KOPT-K1 (cell line): ENCODE measurements around the gene CAMSAP3.

Source experiments
- H3K27ac ChIP-seq: fragments of 200-600 bp; sonication (generic); 2 replicates; pipeline ENCODE4 v1.5.1; 2016; ENCODE audit warnings: antibody characterized with exemption, mild to moderate bottlenecking, low read depth, low read length; ENCODE audit not compliant: poor library complexity, severe bottlenecking
- H3K36me3 ChIP-seq: fragments of 200-600 bp; sonication (generic); 2 replicates; pipeline ENCODE4 v1.5.1; 2017; ENCODE audit warnings: antibody characterized with exemption, mild to moderate bottlenecking, low read length, moderate library complexity; ENCODE audit not compliant: insufficient read depth
- H3K9me3 ChIP-seq: fragments of 200-600 bp; sonication (generic); 2 replicates; pipeline ENCODE4 v1.5.1; 2017; ENCODE audit warnings: antibody characterized with exemption, low read length, mild to moderate bottlenecking; ENCODE audit not compliant: insufficient read depth, poor library complexity, severe bottlenecking

The CAMSAP3 gene

DNA sequence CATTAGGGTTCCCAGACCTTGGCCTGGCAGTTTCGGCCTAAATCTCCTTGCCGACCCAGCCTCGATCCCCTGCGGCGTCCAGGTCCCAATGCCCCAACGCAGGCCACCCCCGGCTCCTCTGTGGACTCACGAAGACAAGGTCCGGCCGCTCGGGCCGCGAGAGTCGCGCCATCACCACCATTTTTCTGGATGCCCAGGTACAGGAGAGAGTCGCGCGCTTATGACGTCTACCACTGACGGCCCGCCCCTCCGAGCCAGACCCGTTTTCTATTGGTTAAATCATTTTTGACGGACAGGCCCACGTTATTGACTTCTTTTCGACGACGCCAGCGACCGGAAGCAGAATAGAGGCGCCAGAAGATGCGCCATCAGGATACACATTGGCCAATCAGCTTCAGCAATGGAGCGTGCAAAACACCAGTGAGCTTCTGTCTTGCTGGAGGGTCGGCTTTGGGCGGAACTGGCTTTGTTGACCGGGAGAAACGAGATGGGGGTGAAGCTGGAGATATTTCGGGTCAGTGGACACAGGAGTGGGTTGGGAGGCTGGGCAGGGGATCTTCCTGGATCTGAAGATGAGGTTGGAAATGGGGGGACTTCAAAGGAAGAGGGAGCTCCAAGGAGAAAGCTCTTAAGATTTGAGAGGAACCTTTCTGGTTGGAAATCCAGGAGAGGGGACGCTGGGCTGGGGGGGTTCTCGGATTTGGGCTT, 33.8 kb downstream of the CAMSAP3 start, which contains the start of the genes PET100 and XAB2:
Gene PET100 (plus strand): TSS at position 447 of the 708 bp plus-strand sequence. CDS start 41 bp downstream, at position 488.
Gene XAB2 (minus strand): TSS at position 199 of the 708 bp plus-strand sequence. CDS start 18 bp downstream, at position 181.
- peak within 1 kb of the TSS; percentile 66 for H3K27ac ChIP-seq
- H3K36me3 ChIP-seq, result peaks cover 41% of the 10 kb centered on the region; the same call in 1 of the 2 replicates
- H3K9me3 ChIP-seq, result no peaks in the 10 kb centered on the region

DNA sequence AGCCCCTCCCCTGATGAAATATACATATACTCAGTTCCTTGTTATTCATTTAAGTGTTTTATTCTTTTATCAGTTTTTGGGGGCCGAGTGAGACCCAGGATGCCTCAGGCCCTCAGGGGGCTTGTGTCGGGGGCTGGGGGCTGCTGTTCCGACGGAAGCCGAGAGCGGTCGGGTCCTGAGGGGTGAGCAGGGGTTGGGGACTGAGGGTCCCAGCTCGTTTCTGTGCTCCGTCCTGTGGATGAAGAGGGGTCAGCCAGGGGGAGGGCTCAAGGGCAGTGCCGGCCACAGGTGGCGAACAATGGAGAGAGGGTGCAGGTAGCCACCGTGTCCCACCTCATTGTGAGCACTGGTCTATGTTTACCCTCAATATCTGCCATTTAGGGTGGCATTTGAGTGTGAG, 35.9 kb downstream of the CAMSAP3 start:
- Histone ChIP-seq H3K27ac (no peak overlapping the region), H3K9me3 (no peaks in the 10 kb centered on the region), H3K36me3 (peaks cover 21% of the 10 kb centered on the region; the same call in 1 of the 2 replicates)

DNA sequence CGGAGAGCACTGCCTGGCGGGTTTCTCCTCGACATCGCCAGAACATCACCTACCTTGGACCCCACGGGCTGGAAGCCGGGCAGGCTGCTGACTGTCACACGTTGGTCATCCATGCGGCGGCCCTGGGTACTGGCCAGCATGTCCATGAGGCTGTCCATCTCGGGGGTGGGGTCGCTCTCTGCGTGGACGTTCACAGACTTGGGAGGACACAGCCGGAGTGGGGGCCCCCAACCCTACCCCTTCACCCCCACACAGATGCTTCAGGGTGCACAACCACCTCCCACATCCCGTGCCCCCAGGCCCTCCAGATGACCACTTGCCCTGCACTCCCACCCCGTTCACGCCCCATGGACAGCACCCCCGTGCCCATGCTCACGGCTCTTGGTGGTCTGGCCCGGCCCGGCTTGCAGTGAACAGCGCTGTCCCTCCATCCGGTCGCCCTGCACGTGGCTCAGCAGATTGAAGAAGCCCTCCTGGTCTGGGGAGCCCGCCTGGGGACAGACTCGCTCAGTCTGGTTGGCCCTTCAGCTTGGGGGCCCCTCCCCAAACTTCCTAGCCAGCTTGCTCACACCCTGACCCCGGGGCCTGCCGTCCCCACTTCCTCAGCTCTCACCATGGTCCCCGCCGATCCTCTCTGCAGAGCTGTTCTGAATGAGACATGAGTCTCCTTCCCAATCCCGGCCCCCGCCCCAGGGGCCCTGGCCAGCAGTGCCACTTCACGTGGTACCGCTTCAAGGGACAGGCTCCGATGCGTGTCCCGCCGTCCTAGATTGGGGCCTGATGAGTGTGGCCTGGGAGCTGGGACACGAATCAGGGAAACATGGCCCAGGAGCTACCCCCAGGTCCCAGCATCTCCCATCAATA, 36.9 kb downstream of the CAMSAP3 start:
- no peak overlapping the region for H3K27ac ChIP-seq
- no peaks in the 10 kb centered on the region for H3K9me3 ChIP-seq
- H3K36me3 ChIP-seq, result peaks cover 11% of the 10 kb centered on the region; the same call in 1 of the 2 replicates

DNA sequence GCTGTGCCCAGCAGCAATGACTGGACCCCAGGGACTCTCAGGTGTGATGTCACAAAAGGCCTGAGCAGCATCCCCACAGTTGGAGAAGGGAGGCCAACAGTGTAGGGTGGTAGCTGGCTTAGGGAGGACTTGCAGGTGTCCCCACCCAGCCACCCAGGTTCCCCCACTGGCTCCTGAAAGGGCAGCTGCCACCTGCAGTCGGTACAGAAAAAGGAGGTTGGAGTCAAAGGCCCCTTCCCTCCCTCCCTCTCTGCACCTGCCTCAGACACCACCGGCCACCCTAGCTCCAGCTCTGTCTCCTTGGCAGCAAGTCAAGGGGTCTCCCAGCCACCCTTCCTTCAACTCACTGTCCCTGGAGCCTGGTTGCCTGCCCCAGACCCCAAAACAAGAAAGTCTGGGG, 38.0 kb downstream of the CAMSAP3 start, which contains the start of gene PCP2:
Gene PCP2 (minus strand): TSS at position 22 of the 400 bp plus-strand sequence. CDS start 262 bp downstream, outside the sequence.
- H3K27ac ChIP-seq, result no peak within 1 kb of the TSS
- no peaks in the 10 kb centered on the region for H3K9me3 ChIP-seq
- H3K36me3 ChIP-seq, result peaks cover 10% of the 10 kb centered on the region; the same call in 1 of the 2 replicates

DNA sequence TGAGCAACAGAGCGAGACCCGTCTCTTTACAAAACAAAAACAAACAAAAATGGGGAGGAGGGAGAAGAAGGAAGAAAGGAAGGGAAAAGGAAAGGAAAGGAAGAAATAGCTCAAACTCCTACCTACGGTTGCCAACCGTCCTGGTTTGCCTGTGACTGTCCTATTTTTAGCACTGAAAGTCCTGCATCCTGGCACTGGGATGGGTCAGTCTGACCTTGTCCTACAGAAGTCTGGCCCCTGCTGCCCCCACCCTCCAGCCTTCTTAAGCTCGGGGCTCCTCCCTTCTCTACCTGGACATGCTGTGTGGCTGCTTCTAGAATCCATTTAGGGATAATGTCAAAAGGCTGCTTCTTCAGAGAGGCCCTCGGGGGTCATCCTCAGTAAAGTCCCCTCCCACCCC, 40.0 kb downstream of the CAMSAP3 start:
- Histone ChIP-seq H3K9me3 (no peaks in the 10 kb centered on the region), H3K27ac (no peak overlapping the region), H3K36me3 (peaks cover 19% of the 10 kb centered on the region; the same call in 1 of the 2 replicates)

DNA sequence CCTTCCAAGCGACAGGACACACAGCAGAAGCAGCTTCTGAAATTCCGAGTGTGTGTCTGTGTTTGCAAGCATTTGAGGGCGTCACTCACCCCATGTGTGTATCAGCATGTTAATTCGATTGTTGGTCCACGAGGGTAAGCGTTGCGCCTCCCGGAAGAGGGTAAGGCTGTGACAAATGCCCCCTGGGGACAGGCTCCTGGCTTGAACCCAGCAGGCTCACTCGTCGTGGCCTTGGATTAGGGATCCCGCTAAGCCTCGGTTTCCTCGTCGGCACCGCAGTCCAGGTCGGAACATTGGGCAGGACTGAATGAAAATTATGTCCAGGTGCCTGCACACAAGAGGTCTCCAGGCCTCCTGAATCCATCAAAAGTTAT, 40.6 kb downstream of the CAMSAP3 start:
- H3K27ac ChIP-seq, result no peak overlapping the region
- no peaks in the 10 kb centered on the region for H3K9me3 ChIP-seq
- H3K36me3 ChIP-seq, result peaks cover 19% of the 10 kb centered on the region; the same call in 1 of the 2 replicates

DNA sequence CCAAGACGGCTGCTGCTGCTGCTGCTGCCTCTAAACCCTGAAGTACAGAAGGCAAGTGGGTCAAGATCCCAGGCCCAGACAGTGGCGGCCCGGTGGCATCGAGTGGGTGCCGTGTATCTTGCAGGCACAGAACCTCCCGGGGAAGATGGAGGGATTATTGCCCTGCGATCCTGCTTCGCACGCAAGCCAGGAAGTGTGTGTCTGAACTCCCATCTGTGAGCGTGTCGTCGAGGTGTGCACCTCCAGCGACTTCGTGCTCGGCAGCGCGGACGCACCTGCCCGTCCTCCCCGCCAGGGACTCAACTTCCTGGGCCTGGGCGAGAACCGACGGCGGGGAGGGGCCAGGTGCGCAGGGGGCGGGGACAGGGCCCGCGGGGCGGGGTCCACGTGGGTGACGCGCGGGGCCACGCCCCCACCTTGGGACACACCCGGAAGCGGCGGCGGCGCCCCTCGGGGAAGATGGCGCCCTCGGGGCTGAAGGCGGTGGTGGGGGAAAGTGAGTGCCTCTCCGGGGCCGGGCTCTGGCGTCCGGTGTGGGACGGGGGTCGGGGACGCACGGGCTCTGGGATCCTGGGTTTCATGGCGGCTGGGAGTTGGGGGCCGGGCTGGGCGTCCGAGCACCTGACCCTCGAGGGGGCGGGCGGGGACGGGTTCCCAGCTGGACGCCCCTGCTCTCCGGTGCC, 41.2 kb downstream of the CAMSAP3 start, which contains the start of gene STXBP2:
Gene STXBP2 (plus strand): TSS at position 420 of the 683 bp plus-strand sequence. CDS start 40 bp downstream, at position 460.
- H3K36me3 ChIP-seq, result peaks cover 17% of the 10 kb centered on the region; the same call in 1 of the 2 replicates
- H3K9me3 ChIP-seq, result no peaks in the 10 kb centered on the region
- H3K27ac ChIP-seq, result peak within 1 kb of the TSS; percentile 61

DNA sequence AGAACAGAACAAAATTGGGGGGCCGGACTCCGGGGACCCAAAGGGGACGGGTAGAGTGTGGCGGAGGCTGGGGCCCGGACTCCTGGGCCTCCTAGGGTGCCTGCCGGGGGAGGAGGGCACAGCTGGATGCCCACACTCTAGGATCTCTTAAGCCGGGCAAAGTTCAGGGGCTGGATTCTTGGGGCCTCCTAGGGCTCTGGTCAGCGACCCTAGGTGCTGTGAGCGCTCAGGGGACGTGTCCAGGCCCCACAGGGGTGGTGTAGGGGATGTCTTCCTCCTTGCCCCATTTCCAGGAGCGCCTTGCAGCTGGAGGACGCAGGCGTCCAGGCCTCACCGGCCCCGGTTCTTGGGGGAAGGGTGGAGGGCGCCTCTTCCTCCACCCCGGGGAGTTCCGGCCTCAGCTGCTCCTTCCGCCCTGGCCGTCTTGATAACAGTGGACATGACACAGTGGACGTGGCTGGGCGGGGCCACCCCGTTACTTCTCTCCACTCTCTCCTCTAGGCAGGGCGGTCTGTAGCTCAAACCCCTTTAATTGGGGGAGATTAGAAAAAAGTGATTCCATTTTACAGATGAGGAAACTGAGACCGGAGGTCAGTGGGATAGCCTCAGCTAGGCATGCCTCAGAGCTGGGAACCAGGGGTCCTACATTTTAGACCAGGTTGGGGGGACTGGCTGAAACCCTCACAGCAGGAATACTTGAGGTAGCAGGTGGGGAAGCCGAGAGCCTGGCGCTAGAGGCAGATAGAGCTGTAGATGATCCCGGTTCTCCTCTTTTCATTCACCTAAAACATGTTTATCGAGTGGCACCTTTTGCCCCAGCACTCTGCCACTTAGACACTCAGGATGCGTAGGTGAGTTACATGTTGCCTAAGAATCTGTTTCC, 42.0 kb downstream of the CAMSAP3 start:
- H3K9me3 ChIP-seq, result no peaks in the 10 kb centered on the region
- peaks cover 9% of the 10 kb centered on the region; the same call in 1 of the 2 replicates for H3K36me3 ChIP-seq
- H3K27ac ChIP-seq, result peak overlapping the region; percentile 61

DNA sequence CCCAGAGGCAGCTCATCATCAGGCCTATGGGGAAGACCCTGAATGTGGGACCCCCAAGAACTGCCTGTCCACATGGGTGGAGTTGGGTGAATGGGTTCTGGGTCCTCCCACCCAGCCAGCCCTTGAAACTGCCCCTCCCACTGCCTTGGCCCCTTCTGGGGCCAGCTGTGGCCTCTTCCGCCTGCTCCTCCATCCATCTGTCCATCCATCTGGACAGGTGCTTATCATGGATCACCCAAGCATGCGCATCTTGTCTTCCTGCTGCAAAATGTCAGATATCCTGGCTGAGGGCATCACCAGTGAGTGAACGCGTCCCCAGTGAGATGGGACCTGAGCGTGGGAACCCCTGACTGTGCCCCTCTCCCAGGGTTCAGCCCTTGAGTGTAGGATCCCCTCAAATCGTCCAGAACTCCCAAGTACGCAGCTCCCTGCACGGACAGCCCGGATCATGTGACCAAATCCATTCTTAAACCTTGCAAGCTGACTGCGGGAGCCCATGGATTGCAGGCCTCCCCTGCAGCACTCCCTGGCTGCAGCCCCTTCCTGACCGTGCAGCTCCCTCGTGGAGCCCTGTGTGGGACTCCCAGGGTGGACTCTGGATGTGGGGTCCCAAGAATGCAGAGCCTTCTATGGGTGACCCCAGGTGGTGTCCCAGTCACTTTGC, 43.3 kb downstream of the CAMSAP3 start:
- peaks cover 9% of the 10 kb centered on the region; the same call in 1 of the 2 replicates for H3K36me3 ChIP-seq
- no peaks in the 10 kb centered on the region for H3K9me3 ChIP-seq
- no peak overlapping the region for H3K27ac ChIP-seq

DNA sequence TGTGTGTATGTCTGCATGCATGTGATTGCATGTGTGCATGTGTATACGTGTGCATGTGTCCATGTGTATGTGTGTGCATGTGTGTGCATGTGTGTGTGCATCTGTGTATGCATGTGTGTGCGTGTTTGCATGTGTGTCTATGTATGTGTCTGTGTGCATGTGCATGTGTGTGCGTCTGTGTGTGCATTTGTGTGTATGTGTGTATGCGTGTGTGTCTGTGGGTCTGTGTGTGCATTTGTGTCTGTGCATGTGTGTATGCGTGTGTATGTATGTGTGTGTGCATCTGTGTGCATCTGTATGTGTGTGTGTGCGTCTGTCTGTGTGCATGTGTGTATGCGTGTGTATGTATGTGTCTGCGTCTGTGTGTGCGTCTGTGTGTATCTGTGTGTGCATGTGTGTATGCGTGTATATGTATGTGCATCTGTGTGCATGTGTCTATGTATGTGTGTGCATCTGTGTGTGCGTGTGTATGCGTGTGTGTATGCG, 44.2 kb downstream of the CAMSAP3 start:
- H3K27ac ChIP-seq, result no peak overlapping the region
- H3K36me3 ChIP-seq, result peaks cover 17% of the 10 kb centered on the region; the same call in 1 of the 2 replicates
- H3K9me3 ChIP-seq, result no peaks in the 10 kb centered on the region

DNA sequence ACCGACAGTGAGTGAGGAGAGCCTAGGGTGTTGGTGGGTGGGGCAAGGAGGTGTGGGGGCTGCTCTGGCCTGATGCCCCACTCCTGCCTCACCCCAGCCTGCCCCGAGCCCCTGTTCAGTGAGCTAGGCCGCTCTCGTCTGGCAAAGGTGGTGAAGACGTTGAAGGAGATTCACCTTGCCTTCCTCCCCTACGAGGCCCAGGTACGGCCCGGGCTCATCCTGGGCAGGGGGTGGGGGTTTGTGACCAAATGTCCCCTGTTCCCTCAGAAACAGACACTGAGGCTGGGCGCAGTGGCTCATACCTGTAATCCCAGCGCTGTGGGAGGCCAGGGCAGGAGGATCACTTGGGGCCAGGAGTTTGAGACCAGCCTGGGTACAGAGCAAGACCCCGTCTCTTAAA, 45.1 kb downstream of the CAMSAP3 start:
- H3K36me3 ChIP-seq, result peaks cover 18% of the 10 kb centered on the region; the same call in 1 of the 2 replicates
- H3K9me3 ChIP-seq, result no peaks in the 10 kb centered on the region

DNA sequence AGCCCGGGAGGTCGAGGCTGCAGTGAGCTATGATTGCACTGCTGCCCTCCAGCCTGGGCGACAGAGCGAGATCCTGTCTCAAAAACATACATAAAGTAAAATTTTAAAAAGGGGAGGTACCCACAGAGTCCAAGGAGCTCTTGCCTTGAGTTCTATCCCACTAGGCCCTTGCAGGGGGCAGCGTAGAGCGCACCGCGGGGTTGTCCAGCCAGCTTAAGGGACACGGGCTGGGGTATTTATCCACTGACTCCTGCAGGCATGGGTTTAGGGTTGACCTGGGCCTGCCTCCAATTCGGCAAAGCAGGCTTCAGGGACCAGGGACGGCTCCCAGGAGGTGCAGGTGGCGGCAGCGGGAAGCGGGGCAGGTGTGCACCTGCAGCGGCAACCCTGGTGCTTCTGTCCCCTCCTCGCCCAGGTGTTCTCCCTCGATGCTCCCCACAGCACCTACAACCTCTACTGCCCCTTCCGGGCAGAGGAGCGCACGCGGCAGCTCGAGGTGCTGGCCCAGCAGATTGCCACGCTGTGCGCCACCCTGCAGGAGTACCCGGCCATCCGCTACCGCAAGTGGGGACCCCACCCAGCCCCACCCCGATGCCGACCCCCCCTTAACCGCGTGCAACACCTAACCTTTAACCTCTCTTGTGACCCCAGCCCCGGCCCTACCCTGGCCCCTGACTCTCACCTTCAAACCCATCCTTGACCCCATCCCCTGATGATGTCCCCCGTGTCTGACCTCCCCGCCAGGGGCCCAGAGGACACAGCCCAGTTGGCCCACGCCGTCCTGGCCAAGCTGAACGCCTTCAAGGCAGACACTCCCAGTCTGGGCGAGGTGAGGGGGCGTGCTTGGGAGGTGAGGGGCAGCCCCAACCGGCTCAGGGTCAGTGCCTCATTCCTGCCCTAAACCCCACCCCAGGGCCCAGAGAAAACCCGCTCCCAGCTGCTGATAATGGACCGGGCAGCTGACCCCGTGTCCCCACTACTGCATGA, 45.9 kb downstream of the CAMSAP3 start:
- peaks cover 18% of the 10 kb centered on the region; the same call in 1 of the 2 replicates for H3K36me3 ChIP-seq
- H3K9me3 ChIP-seq, result no peaks in the 10 kb centered on the region
- no peak overlapping the region for H3K27ac ChIP-seq

More for the DNA sequence above, 45.1 kb downstream of the CAMSAP3 start:
- H3K27ac ChIP-seq, result no peak overlapping the region
